HG02938 (cell line): ENCODE data around the gene SHC2.

Source experiments
- ATAC-seq: cut with Tn5 transposase; IDR thresholded peaks from one replicate; pipeline ENCODE4 v1.9.1; 2021; ENCODE audit warnings: mild to moderate bottlenecking, moderate library complexity; ENCODE audit not compliant: unreplicated experiment

The SHC2 gene

DNA sequence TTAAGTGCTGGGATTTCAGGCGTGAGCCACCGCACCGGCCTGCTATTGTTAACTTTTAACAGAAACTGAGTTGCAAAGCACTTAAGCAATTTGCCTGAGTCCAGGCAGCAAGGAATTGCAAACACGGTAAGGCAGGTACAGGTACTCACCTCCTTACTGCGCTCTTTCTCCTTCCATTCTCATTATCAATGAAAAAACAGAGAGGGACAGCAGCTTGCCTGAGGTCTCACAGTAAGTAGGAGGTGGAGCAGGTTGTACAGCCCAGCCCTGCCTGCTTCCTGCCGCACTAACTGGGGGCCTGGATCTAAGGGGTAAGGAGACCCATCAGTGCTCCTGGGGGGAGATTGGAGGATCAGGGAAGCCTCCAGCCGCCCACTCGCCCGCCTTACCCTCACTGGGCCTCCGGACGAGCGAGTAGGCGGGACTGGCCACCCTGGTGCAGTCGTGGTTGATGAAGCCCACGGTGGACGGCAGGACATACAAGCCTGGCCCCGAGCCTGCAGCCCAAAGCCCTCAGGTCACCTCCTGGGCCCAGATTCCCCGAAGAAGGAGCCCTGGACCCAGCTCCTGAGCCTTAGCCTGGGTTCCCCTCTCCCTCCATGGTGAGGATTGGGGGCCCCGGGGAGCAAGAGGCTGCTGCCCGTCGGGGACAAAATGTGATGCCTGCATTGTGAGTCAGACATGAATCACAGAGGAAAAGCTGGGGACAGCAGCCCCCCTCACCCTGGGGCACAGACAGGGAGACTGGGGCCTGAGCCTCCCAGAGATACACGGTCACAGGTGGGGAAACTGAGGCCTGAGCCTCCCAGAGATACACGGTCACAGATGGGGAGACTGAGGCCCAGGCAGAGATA, 11.4 kb upstream of the SHC2 start:
- ATAC-seq = no peak

DNA sequence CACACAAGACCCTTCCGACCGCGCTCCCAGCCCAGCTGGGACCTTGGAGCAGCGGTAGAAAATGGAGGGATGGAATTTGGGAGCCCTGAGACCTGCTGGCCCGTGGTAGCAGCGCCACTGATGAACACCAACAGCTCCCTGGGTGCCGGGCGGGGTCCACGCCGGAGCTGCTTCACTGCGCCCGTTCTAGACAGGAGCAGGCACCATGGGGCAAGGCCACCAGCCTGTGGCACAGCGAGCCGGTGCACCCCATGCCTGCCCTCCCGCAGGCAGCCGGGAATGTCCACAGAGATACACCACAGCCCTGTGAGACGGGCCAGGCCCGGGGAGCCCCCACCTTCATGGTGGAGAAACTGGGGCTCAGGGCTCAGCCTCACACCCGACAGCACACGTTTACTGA, 9.9 kb upstream of the SHC2 start:
- ATAC-seq = no peak

DNA sequence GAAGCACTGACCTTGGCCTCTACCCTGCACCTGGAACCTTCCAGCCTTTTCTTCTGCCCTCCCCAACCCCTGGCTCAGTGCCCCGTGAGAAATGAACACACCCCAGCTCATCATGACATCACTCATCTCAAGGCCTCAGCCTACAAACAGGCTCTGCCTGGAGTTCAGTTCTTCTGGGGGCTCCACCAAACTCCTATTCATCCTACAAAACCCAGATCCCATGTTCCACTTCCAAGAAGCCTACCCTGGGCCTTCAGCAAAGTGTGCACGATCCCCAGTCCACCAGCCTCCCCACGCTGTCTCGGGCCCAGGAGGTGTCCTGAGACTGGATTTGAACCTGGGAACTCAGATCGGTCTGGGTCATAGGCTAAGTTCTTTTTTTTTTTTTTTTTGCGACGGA, 9.0 kb upstream of the SHC2 start:
- ATAC-seq = no peak

DNA sequence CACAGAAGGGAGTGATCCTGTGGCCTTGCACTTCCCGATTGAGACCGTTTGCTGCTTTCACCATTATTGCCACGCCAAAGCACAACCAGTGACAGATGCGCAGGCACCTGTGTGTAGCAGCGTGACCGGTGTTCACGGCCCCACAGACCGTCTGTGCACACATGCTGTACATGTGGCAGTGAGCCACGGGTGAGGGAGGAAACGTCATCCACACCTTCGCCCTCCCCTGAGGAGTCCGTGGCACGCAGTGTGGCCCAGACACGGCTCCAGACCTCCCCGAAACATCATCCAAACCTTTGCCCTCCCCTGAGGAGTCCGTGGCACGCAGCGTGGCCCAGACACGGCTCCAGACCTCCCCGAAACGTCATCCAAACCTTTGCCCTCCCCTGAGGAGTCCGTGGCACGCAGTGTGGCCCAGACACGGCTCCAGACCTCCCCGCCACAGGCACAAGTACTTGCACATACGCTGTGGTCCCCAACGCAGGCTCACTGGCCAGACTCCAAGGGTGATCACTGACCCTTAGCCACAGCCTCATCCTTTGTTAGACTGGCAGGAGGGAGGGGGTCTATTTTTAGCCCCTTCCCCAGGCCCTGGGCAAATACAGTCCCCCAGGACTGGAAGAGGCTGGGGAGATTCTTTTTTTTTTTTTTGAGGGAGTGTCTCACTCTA, 7.9 kb upstream of the SHC2 start:
- ATAC-seq = no peak

DNA sequence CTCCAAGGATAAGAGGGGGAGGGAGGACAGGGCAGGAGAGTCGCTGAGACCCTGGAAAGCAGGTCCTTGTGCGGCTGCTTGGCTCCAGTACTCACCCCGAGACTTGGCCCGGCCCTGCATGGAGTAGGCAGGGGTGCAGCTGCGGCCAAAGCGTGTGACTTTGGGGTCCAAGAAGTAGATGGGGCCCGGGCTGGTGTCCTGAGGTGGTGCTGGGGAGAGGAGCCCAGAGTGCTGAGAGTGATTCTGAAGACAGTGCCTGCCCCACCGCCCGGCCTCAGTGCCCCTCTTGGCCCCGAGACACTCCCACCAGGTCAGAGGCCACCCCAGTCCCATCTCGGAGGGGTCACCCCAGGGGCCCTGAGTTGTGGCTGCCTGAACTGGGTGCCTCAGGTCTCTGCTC, 6.7 kb upstream of the SHC2 start:
- no peak for ATAC-seq

DNA sequence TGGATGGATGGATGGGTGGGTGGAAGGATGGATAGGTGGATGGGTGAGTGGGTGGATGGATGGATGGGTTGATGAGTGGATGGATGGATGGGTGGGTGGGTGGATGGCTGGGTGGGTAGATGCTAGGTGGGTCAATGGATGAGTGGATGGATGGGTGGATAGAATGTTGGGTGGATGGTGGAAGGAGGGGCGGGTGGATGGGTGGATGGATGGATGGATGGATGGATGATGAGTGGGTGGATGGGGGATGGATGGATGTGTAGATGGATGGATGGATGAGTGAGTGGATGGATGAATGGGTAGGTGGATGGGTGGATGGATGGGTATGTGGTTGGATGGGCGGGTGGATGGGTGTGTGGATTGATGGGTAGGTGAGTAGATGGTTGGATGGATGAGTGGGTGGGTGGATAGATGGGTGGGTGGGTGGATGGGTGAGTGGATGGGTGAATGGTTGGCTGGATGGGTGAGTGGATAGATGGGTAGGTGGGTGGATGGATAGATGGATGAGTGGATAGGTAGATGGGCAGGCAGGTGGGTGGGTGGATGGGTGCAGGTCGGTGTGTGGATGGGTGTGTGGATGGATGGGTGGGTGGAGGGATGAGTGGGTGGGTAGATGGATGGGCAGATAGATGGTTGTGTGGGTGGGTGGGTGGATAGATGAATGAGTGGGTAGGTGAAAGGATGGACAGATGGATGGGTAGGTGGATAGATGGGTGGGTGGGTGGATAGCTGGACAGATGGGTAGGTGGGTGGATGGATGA, 4.4 kb upstream of the SHC2 start:
- ATAC-seq = no peak

DNA sequence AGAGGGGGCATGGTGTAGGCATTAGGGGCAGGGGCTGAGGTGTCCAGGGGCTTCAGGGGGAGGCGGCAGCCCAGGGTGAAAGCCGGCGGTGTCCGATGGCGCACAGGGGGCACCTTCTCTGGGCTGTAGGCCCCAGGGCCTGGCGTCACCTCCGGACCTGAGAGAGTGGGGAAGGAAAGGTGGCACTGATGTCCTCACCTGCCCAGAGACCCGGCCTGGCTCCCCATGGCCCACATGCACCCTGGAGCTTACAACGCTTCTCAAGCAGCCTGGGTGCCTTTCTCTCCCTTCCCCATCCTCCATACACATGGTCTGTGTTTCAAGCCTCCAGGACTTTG, 3.3 kb upstream of the SHC2 start:
- ATAC-seq = no peak

DNA sequence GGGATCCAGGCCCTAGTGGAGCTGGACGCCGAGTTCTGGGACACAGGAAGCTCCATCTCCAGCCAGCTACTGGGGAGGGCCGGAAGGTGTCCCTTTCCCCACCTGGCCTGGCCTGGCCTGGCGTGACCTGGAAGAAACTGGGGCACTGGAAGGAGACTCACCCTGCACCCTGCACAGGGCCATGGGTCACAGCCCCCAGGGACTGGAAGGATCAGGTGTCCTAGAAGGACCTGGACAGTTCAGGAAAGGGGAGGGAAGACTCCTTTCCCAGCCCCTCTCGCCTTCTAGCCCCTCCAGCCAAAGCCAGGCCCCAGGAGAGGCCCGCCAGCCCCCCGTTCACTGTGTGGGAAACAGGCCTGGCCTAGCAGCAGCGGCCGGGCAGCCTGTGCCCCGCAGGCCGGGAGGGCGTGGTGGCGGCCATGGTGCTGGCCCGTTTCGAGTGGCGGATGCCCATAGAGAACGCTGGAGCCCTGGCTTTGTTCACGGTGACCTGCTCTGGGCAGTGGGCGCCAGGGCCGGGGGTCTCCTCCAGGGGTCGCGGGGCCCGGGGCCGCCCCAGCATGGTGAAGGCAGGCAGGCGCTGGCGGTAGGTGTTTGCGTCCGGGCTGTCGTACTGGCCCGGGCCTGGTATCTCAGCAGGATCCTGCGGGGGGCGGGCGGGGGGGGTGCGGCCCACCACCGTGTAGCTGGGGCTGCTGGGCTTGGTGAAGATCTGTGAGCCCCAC, 2.8 kb upstream of the SHC2 start:
- ATAC-seq = no peak

DNA sequence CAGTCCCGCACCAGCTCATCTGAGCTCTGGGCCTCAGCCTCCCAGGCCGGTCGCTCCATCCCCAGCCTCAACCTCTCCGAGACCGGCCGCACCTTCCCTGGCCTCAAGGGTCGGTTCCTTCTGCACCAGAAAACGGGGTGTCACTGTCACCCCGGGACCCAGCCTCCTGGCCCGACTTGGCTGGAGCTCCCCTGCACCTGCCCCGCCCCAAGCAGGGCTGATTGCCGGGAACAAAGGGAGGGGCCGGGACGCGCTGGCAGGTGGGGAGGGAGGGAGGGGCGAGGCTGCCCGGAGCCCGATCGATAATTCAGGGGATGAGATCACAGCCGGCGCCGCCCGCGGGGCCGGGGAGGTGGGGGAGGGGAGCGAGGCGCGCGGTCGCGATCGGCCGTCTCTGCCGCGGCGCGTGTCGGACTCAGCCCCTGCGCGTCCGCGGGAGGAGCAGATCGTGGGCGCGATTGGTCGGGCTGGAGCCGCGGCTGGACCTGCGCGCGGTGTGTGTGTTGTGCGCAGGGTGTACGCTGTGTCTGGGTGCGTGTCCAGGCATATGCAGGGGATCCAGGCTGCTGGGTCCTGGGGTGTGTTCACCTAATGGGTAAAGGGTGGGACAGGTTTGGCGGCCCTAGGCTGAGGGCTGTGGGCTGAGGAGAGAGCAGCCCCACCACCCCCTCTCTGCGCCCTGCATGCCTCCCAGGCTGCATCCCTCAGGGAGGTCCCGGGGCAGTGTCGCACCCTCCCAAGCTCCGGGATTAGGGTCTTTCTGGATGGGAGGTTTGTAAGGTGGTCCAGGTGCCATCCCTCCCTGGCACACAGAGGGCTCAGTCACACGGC, 1.1 kb upstream of the SHC2 start:
- no peak for ATAC-seq

DNA sequence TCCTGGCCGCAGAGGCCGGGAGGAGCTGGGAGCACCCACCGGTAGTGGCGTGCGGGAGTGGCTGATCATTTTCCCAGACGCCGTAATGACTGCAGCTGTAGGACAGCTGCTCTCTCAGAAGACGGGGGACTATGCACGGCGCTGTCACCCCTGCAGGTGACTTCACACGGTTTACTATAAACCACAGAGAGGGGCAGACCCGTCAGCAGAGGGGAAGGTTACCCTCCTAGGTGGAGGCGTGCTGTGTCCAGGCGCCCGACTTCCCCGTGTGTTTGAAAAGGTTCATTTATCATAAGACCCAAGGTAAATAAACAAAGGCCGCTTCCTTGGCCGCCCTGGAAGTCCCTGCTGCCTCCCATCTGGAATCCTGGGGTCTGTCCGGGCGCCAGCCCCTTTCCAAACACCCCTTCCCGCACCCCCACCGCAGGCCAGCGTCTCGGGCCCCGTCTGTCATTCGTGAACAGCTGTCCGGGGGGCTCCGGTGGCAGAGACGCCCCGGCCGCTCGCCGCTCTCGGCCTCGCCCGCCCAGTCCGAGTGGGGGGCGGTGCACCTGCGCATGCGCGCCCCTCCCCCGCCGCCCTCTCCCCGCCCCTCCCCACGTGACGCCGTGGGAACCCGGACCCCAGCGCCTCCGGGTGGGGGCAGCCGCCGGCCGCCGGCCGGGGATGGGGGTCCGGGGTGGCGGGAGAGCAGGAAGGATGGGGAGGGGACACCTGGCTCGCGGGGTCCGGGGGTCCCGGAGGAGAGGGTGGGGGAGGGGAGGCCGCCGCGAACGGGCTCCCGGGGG, 915 bp downstream of the SHC2 start:
- ATAC-seq = no peak

DNA sequence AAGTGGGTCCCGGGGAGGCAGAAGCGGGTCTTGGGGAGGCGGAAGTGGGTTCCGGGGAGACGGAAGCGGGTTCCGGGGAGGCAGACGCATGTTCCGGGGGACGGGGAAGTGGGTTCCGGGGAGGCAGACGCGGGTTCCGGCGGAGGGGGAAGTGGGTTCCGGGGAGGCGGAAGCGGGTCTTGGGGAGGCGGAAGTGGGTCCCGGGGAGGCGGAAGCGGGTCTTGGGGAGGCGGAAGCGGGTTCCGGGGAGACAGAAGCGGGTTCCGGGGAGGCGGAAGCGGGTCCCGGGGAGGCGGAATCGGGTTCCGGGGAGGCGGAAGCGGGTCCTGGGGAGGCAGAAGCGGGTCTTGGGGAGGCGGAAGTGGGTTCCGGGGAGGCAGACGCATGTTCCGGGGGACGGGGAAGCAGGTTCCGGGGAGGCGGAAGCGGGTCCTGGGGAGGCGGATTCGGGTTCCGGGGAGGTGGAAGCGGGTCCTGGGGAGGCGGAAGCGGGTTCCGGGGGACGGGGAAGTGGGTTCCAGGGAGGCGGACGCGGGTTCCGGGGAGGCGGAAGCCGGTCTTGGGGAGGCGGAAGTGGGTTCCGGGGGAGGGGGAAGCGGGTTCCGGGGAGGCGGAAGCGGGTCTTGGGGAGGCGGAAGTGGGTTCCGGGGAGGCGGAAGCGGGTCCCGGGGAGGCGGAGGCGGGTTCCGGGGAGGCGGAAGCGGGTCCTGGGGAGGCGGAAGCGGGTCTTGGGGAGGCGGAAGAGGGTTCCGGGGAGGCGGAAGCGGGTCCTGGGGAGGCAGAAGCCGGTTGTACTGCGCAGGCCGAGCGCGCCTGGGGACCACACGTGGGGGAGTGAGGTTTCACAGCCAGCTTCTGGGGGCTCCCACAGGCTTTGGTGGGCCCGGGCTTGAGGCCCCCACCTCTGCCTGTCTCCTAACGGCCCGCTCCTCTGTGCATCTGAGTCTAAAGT, 2.5 kb downstream of the SHC2 start:
- ATAC-seq = no peak

DNA sequence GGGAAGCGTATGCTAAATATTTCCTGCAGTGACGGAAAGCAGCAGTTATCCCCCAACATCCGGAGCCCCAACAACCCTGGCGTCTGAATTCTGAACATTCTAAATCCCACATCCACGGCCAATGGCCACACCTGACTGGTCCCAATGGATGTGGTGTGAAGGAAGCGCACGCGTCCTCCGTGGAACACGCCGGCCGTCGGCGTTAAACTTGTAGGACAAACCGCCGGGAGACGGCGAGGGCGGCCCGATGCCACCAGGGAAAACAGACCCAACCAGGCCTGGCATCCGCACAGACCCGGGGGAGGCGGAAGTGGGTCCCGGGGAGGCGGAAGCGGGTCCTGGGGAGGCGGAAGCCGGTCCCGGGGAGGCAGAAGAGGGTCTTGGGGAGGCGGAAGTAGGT, 3.2 kb downstream of the SHC2 start:
- no peak for ATAC-seq

DNA sequence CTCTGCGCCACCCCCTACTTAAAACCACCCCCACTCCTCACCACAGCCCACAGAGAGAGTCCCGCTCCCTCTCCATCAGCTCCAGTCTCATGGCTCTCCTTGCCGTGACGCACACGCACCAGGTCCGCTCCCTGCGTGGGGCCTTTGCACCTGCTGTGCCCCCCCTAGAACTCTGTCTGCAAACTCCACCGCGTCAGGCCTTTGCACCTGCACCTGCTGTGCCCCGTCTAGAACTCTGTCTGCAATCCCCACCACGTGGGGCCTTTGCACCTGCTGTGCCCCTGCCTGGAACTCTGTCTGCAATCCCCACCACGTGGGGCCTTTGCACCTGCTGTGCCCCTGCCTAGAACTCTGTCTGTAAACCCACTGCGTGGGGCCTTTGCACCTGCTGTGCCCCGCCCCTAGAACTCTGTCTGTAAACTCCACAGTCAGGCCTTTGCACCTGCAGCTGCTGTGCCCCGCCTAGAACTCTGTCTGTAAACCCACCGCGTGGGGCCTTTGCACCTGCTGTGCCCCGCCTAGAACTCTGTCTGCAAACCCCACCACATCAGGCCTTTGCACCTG, 4.2 kb downstream of the SHC2 start:
- ATAC-seq = no peak

DNA sequence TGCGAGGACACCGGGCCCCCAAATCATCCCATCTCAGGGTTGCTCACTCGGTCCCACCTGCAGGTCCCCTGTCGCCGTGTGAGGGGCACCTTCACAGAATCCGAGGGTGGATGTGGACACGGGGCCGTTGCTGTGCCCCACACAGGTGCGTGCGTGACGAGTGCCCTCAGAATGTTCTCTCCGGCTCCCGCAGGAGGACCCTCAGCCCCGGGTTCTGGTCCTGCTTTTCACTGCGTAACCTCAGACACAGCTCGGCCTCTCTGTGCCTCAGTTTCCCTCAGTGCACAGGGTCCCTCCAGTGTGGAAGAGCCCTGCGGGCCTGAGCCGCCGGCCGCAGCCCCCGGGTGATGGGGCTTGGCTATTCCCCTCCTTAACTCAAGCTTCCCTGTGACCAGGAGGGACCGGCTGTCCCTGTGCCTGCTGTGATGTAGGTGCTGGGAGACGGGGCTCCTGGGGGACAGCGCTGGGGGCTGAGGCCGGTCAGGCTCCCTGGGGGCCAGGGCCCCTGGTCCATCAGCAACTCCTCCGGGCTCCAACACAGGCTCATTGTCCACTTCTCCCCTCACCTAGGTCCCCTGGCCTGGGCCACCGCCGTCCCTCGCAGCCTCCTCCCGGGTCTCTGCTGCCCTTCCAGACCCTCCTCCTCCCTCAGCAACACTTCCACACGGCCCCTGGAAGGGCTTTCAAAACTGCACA, 4.8 kb downstream of the SHC2 start:
- ATAC-seq = no peak

DNA sequence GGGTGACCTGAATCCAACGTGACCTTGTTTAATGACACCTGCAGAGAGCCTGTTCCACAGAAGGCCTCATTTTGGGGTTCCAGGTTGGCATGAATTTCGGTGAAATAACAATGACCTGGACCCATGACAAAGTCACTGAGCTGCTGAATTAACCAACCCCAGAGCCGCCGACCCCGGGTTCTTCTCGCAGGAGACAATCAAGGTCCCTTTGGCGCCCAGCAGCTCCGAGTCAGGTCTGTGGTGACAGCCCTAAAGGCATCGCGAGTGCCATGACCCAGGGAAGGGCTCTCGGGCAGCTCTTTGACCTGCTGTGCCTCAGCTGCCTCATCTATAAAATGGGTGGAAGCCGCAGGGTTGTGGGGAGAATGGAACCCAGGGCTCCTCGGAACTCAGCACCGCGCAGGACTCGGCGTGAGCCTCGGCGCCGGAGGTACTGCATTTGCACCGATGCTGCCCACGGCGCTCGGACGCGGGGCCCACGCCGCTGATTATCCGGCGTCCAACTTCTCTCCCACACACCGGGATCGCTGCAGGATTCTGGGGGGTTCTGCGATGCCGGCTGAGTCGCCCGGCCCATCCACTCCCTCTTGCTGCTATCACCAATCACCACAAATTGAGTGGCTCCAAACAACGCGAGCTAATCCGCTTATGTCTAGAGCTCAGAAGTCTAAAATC, 5.7 kb downstream of the SHC2 start:
- no peak for ATAC-seq

DNA sequence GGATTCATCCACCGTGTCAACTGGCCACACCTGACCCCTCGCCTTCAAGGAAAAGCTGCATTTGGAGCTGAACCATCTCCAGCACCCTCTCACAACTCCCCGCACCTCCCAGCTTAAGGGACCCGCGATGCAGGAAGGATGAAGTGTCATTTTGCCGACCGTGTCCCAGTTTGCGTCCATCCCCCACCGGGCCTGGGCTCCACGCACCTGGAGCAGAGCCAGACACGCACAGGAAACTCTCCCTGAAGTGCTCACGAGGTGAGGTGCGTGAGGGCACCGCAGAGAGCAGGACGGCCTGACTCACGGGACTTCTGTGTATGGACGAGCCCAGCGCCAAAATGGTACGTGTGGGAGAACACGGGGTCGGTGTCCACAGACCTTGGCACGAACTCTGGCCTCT, 7.2 kb downstream of the SHC2 start:
- ATAC-seq = no peak

DNA sequence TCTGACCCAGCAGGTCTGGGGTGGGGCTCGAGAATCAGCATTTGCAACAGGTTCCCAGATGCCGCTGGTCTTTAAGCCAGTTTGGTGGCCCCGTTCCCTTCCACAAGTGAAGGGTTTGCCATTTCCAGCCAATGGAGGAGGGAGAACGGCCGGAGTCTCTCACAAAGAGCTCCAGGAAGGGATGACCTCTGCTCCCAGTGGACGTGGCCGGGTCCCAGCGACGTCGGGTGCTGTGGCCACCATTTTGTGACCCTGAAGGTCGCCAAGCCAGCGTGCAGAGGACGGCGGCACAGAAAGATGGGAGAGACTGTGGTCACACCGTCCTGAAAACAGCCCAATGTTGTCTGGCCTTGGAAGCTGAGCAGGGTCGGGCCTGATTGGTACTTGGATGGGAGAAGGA, 8.0 kb downstream of the SHC2 start:
- no peak for ATAC-seq
